ENCODE results near the gene JMJD8. TPM values are rescaled to one million over a fixed set of nuclear protein-coding genes. Genes with fewer than 3 reads are reported as not detected.

JMJD8 gene
- total and polyA plus RNA-seq, 9 of the 15 experiments (the other 6 are each of a cell fraction or from before 2014, with no cell fraction given): 1.2 to 50.6 (median 29.3) TPM

DNA sequence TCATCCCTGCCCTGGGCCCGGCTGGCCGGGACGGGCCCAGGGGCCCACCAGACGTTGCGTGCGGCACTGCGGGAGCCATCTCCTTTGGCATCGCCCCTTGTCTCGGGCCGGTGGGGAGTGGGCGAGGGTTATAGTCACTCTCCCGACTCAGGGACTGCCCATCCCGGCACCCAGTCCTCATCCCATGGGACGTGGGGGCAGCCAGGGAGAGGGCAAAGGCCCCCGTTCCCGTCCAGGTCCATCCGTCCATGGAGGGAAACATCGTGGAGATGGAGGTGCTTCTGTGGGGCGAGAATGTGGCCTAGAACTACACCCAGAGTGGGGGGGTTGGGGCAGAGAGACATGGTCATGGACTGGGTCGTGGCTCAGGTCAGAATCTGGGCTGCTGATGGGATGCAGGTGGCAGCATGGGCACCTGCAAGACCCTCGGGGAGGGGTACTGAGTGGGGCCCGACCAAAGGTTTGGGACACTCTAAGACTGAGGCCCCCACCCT, 37.4 kb downstream of the JMJD8 start (continued):
- TF ChIP-seq ADNP (tag; IDR thresholded peaks at IDR 0.05) (no peak), TAF7 (tag; IDR thresholded peaks at IDR 0.05) (no peak), FIP1L1 (IDR thresholded peaks at IDR 0.05; ENCODE audit: low read depth, low read length, poor library complexity, severe bottlenecking) (no peak), TSHZ1 (CRISPR knock-in tag; IDR thresholded peaks at IDR 0.05) (no peak), ZFPM2 (CRISPR knock-in tag; IDR thresholded peaks at IDR 0.05) (no peak), ZNF239 (CRISPR knock-in tag; IDR thresholded peaks at IDR 0.05) (no peak), ZNF668 (CRISPR knock-in tag; IDR thresholded peaks at IDR 0.05) (no peak), POU5F1 (IDR thresholded peaks at IDR 0.05; ENCODE audit: borderline replicate concordance, low read depth, low read length, partially characterized antibody) (no peak), ZNF121 (CRISPR knock-in tag; conservative IDR thresholded peaks at IDR 0.05) (no peak), SUPT5H (IDR thresholded peaks at IDR 0.05) (0 out of 2 replicates have a peak, but pooled peaks have one; percentile 16), MAFF (IDR thresholded peaks at IDR 0.05; ENCODE audit: low read length) (no peak)

Measured in K562 (cell line).